HepG2 (cell line): Measurements from ENCODE around the gene CENPO. TPM values are rescaled to one million over a fixed set of nuclear protein-coding genes. Genes with fewer than 3 reads are reported as not detected.

ENCODE experiments used
- ATAC-seq: fragments of 200-7000 bp; cut with Tn5 transposase; 3 replicates; pipeline ENCODE4 v1.9.1; 2020; ENCODE audit warnings: mild to moderate bottlenecking, moderate library complexity
- BruUV-seq: library from RNA; stranded (reverse); fragments of 400-500 nt; replicated peaks from 2 replicates; lab custom pipeline; 2021; lab: Mats Ljungman, UMichigan
- CTCF ChIA-PET: fragments of 300-600 bp; formaldehyde crosslinking; extraction: SDS; loops from one replicate; lab custom pipeline; 2021; ENCODE audit warnings: low total read pairs, inconsistent platforms, low intra/inter-chr PET ratio; lab: Yijun Ruan, JAX
- POLR2A ChIA-PET: fragments of 350-600 bp; sonication (Branson Sonifier 250); formaldehyde crosslinking; loops from one replicate; lab custom pipeline; 2020; ENCODE audit warnings: antibody characterized with exemption, inconsistent platforms; lab: Yijun Ruan, JAX
- DNase-seq: peaks from one replicate; pipeline ENCODE4 v3.0.0-alpha.2; 2015; ENCODE audit warnings: low spot score
- FAIRE-seq: peaks from 3 replicates; lab custom pipeline; 2011; peaks lifted over from hg19 to GRCh38; lab: Jason Lieb, UNC
- H2AFZ ChIP-seq: one replicate; pipeline ENCODE4 v1.6.1; 2011; ENCODE audit warnings: low read length, inconsistent platforms
- H3K27ac ChIP-seq: fragments of 300-600 bp; 3 replicates; pipeline ENCODE4 v1.8.0; 2011; ENCODE audit warnings: mixed run types, mild to moderate bottlenecking, mixed read lengths, low read length, inconsistent platforms; ENCODE audit not compliant: insufficient read depth; ENCODE audit errors: extremely low read length
- H3K27me3 ChIP-seq, 2 experiments: fragments of 200-600 bp in 1 of 2; 2 replicates in 1 of 2; 3 replicates in 1 of 2; pipeline versions ENCODE4 v1.6.0 to v1.8.0; 2011; ENCODE audit warnings: low read length in 2 of 2, mild to moderate bottlenecking in 2 of 2, moderate library complexity in 2 of 2, inconsistent platforms in 1 of 2; ENCODE audit not compliant: insufficient read depth in 2 of 2, control insufficient read depth in 1 of 2
- H3K36me3 ChIP-seq, 2 experiments: fragments of 200-600 bp in 1 of 2; replicated peaks in 1 of 2; 2 replicates in 1 of 2; 3 replicates in 1 of 2; pipeline versions ENCODE4 v1.5.1 to v1.8.0; 2011; ENCODE audit warnings: low read length in 2 of 2, inconsistent platforms in 1 of 2; ENCODE audit not compliant: insufficient read depth in 2 of 2, control insufficient read depth in 1 of 2
- H3K4me1 ChIP-seq: 2 replicates; pipeline ENCODE4 v1.5.1; 2012; ENCODE audit warnings: low read length, inconsistent platforms; ENCODE audit not compliant: insufficient read depth
- H3K4me2 ChIP-seq: 2 replicates; pipeline ENCODE4 v1.6.0; 2011; ENCODE audit warnings: low read depth, low read length, inconsistent platforms
- H3K4me3 ChIP-seq, 3 experiments: fragments of 200-600 bp in 1 of 3; sonication (generic), shearing (Covaris generic) in 1 of 3; replicated peaks in 1 of 3; 2 replicates each; pipeline ENCODE4 v1.5.1; 2011 to 2016; ENCODE audit warnings: low read length in 3 of 3, inconsistent platforms in 2 of 3, low read depth in 2 of 3, mild to moderate bottlenecking in 2 of 3, control low read depth in 1 of 3, mixed read lengths in 1 of 3; ENCODE audit not compliant: insufficient read depth in 1 of 3
- H3K79me2 ChIP-seq: one replicate; pipeline ENCODE4 v1.6.1; 2011; ENCODE audit warnings: low read length, inconsistent platforms; ENCODE audit not compliant: insufficient read depth
- H3K9ac ChIP-seq: 2 replicates; pipeline ENCODE4 v1.6.0; 2011; ENCODE audit warnings: mild to moderate bottlenecking, low read depth, low read length, inconsistent platforms; ENCODE audit not compliant: insufficient read depth
- H3K9me3 ChIP-seq: 2 replicates; pipeline ENCODE4 v1.5.1; 2012; ENCODE audit warnings: mild to moderate bottlenecking, low read length
- H4K20me1 ChIP-seq: 2 replicates; pipeline ENCODE4 v1.6.0; 2011; ENCODE audit warnings: inconsistent platforms, mild to moderate bottlenecking, low read length, moderate library complexity; ENCODE audit not compliant: insufficient read depth
- ATAD3A ChIP-seq: sonication (generic); formaldehyde crosslinking; IDR thresholded peaks from 2 replicates; pipeline ENCODE4 v1.4.0; 2020; ENCODE audit warnings: missing genetic modification reagents
- BORCS8-MEF2B ChIP-seq: sonication (generic); formaldehyde crosslinking; IDR thresholded peaks from 2 replicates; pipeline ENCODE4 v1.8.0; 2022; ENCODE audit warnings: mild to moderate bottlenecking, missing genetic modification reagents
- CENPX ChIP-seq: sonication (generic); formaldehyde crosslinking; IDR thresholded peaks from 2 replicates; pipeline ENCODE4 v1.9.0; 2021; ENCODE audit warnings: mild to moderate bottlenecking, missing genetic modification reagents, moderate library complexity
- IRF1 ChIP-seq: sonication (generic); formaldehyde crosslinking; IDR thresholded peaks from 2 replicates; pipeline ENCODE4 v1.4.0; 2020; ENCODE audit warnings: low read depth, mild to moderate bottlenecking, missing genetic modification reagents
- SRSF1 ChIP-seq: fragments of 200-400 bp; formaldehyde crosslinking; optimal IDR thresholded peaks from 2 replicates; pipeline ENCODE3; 2017; ENCODE audit warnings: mild to moderate bottlenecking, low read depth, low read length, moderate library complexity
- TAF15 ChIP-seq: fragments of 200-400 bp; formaldehyde crosslinking; IDR thresholded peaks from one replicate; pipeline ENCODE4 v1.6.1; 2018; ENCODE audit warnings: mild to moderate bottlenecking, low read depth, low read length; ENCODE audit not compliant: poor library complexity, severe bottlenecking
- ZNF121 ChIP-seq: sonication (generic); formaldehyde crosslinking; IDR thresholded peaks from 2 replicates; pipeline ENCODE4 v1.5.0; 2020; ENCODE audit warnings: mild to moderate bottlenecking, missing genetic modification reagents
- ZNF124 ChIP-seq: sonication (generic); formaldehyde crosslinking; IDR thresholded peaks from 2 replicates; pipeline ENCODE4 v1.4.0; 2020; ENCODE audit warnings: missing genetic modification reagents
- ZNF280B ChIP-seq: sonication (generic); formaldehyde crosslinking; IDR thresholded peaks from 2 replicates; pipeline ENCODE4 v1.5.0; 2020; ENCODE audit warnings: missing genetic modification reagents, mild to moderate bottlenecking, borderline replicate concordance
- ZNF33B ChIP-seq: sonication (generic); formaldehyde crosslinking; IDR thresholded peaks from 2 replicates; pipeline ENCODE4 v1.5.1; 2020; ENCODE audit warnings: mild to moderate bottlenecking, missing genetic modification reagents
- ZNF646 ChIP-seq: sonication (generic); formaldehyde crosslinking; IDR thresholded peaks from 2 replicates; pipeline ENCODE4 v1.9.0; 2021; ENCODE audit warnings: mild to moderate bottlenecking, missing genetic modification reagents
- WGBS: methylation state at CpG from one replicate; pipeline ENCODE4 v1.1.6; 2017; ENCODE audit warnings: low lambda C conversion rate; 5-methylcytosine and 5-hydroxymethylcytosine counted together
- in situ Hi-C: cut with HindIII; loops from 2 replicates; pipeline ENCODE4 v1.10.0; 2017; ENCODE audit warnings: low pct_unique_long_range_greater_than_20kb; ENCODE audit not compliant: extremely low pct_ligation_motif_present
- intact Hi-C: fragments of 100-400 bp; cut with micrococcal nuclease; formaldehyde crosslinking; loops from one replicate; pipeline ENCODE4 v1.10.0; 2022; ENCODE audit not compliant: unreplicated experiment
- polyA plus RNA-seq, 8 experiments: library from polyadenylated mRNA; depleted of rRNA in 3 of 8; stranded (reverse) in 7 of 8; unstranded in 1 of 8; fragments of >200 nt; fragmentation: Illumina TruSeq in 4 of 8; extraction: Trizol in 4 of 8; gene quantifications; 2 replicates each; pipeline versions ENCODE4 v1.2.1 to v1.2.3, GENCODE V29; 2011 to 2016; ENCODE audit warnings: low read depth in 4 of 8, missing spikeins in 1 of 8, mixed read lengths in 1 of 8; ENCODE audit not compliant: insufficient read depth in 1 of 8
- total RNA-seq, 5 experiments: library from RNA; depleted of rRNA; stranded (reverse); fragments of >200 nt; fragmentation: Illumina TruSeq; extraction: Trizol; gene quantifications; 2 replicates each; pipeline ENCODE4 v1.2.3, GENCODE V29; 2016; ENCODE audit warnings: low read depth in 1 of 5
- TF ChIP-seq, protein P1 (sequence below): sonication (generic); formaldehyde crosslinking; IDR thresholded peaks from 2 replicates; pipeline ENCODE4 v1.8.0; 2022; ENCODE audit warnings: missing genetic modification reagents, mild to moderate bottlenecking, moderate library complexity, borderline replicate concordance

Gene CENPO
- total and polyA plus RNA-seq, 2 of the 13 experiments (the other 11 are each of a cell fraction or from before 2014, with no cell fraction given), result 19.7 to 35.5 TPM

GRCh38 chr2:24857746-24858145, 64.5 kb downstream of the CENPO start:
- Histone ChIP-seq H3K4me2 (no peak overlapping the region), H3K79me2 (no peaks in the 10 kb centered on the region), H3K27me3 (no peaks in the 10 kb centered on the region; a peak in 2 of 5 replicates), H3K9me3 (no peaks in the 10 kb centered on the region), H3K4me3 (no peak overlapping the region), H3K9ac (no peak overlapping the region), H3K36me3 (no peaks in the 10 kb centered on the region), H2AFZ (no peak overlapping the region), H4K20me1 (no peaks in the 10 kb centered on the region), H3K4me1 (no peaks in the 10 kb centered on the region), H3K27ac (no peak overlapping the region)
- FAIRE-seq (no peak), ATAC-seq (no peak), DNase-seq (no peak)
- ChIA-PET POLR2A (no interaction called here), CTCF (no interaction called here)
- 41% methylated on average over 6 of the region's 6 CpGs for WGBS
- no TSS peak for BruUV-seq
- in situ Hi-C loops (no loop called here), intact Hi-C loops (no loop called here)
- TF ChIP-seq ZNF280B, result no peak
- TF ChIP-seq ZNF33B (CRISPR knock-in tag), result no peak
- no peak for TF ChIP-seq CENPX (CRISPR knock-in tag)
- no peak for TF ChIP-seq BORCS8-MEF2B (CRISPR knock-in tag)
- TF ChIP-seq, protein P1, sequence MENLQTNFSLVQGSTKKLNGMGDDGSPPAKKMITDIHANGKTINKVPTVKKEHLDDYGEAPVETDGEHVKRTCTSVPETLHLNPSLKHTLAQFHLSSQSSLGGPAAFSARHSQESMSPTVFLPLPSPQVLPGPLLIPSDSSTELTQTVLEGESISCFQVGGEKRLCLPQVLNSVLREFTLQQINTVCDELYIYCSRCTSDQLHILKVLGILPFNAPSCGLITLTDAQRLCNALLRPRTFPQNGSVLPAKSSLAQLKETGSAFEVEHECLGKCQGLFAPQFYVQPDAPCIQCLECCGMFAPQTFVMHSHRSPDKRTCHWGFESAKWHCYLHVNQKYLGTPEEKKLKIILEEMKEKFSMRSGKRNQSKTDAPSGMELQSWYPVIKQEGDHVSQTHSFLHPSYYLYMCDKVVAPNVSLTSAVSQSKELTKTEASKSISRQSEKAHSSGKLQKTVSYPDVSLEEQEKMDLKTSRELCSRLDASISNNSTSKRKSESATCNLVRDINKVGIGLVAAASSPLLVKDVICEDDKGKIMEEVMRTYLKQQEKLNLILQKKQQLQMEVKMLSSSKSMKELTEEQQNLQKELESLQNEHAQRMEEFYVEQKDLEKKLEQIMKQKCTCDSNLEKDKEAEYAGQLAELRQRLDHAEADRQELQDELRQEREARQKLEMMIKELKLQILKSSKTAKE (CRISPR knock-in tag), result no peak
- TF ChIP-seq ZNF124 (CRISPR knock-in tag), result no peak
- no peak for TF ChIP-seq TAF15
- TF ChIP-seq ZNF121 (CRISPR knock-in tag), result no peak
- TF ChIP-seq ZNF646, result no peak
- TF ChIP-seq ATAD3A (CRISPR knock-in tag), result no peak
- TF ChIP-seq SRSF1, result no peak
- TF ChIP-seq IRF1 (CRISPR knock-in tag), result no peak
